DMS114 treated with DMSO at 0.1 percent for 48 hours (cell line): ENCODE measurements around the gene SCGB3A1.

Experiments
- DNase-seq: peaks from one replicate; lab custom pipeline; 2025; ENCODE audit not compliant: unreplicated experiment; lab: John Stamatoyannopoulos, UW

Gene SCGB3A1, protein sequence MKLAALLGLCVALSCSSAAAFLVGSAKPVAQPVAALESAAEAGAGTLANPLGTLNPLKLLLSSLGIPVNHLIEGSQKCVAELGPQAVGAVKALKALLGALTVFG

DNA sequence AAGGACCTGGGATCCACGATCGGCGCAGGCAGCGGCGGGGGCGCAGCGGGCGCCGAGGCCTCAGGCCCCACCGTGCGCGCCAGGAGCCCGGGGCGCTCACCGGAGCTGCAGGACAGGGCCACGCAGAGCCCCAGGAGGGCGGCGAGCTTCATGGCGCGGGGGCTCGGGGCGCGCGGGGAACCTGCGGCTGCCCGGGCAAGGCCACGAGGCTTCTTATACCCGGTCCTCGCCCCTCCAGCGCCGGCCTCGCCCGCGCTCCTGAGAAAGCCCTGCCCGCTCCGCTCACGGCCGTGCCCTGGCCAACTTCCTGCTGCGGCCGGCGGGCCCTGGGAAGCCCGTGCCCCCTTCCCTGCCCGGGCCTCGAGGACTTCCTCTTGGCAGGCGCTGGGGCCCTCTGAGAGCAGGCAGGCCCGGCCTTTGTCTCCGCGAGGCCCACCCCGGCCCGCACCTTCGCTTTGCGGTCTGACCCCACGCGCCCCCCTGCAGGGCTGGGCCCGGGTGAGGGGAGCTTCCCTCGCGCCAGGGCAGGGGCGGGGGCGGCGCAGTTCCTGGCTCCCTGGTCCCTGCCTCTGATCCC is at the start of gene SCGB3A1:
Gene SCGB3A1, minus strand, starts transcription at position 189 of the 577 bp plus-strand sequence. Its CDS starts 37 bp downstream, at position 152.
- DNase-seq = no peak

DNA sequence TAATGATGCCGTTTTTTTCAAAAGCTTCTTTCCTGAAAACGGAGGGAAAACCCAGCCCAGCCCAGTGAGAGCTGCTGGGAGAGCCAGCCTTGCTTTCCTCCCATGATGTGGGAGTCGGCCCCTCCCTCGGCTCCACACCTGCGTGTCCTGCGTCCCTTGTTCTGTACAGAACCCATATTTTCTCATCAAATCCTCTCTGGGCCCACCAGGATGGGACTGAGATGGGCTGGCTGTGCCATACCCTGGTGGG is 49.2 kb upstream of the SCGB3A1 start:
- DNase-seq = no peak

DNA sequence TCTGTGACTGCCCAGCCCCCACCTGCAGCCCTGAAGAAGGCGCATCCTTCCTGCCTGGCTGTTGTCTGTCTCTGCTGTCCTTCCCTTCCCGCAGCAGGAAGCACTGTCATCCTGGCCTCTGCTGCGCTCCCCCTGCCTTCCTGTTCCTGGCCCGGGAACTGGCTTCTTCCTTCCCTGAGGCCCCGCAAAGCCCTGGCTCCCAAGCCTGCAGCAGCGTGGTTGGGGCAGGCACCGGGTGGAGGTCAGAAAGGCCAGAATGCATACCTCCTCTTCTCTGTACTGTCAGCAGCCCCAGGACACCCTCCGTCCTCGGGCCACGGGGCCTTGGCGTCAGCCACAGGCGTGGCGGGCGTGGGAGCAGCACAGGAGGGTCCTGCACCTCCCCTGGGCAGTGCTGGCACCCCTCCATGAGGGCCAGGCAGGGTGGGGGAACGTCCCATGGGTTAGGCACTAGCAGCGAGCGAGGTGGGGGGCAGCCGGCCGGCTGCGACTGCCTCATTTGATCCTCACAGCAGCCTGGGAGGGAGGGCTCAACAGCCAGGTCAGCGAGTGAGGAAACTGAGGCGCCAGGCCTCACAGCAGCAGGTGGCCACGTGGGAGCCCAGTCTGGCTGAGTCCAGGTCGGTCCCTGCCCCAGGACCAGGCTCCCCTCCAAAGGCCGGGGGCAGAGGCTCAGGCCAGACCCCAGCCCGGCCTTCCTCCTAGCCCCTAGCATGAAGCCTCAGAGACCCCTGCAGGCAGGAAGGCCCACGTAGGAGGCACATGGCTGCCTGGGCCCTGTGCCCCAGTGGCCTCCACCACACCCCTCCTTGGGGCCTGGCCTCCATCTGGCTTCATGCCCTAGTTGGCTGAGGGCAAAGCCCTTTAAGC is 48.7 kb upstream of the SCGB3A1 start:
- no peak for DNase-seq

DNA sequence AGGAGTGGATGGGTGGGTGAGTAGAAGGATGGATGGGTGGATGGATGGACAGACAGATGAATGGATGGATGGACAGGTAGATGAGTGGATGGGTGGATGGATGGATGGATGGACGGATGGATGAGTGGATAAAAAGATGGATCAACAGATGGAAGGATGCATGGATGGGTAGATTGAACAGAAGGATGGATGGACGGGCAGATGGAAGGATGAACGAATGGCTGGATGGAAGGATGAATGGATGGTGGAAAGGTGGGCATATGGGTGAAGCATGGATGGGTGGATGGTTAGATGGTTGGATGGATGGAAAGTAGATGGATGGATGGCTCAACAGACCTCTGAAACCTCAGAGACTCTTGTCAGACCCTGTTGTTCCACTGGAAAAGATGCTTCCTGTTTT is 48.0 kb upstream of the SCGB3A1 start:
- DNase-seq = no peak

DNA sequence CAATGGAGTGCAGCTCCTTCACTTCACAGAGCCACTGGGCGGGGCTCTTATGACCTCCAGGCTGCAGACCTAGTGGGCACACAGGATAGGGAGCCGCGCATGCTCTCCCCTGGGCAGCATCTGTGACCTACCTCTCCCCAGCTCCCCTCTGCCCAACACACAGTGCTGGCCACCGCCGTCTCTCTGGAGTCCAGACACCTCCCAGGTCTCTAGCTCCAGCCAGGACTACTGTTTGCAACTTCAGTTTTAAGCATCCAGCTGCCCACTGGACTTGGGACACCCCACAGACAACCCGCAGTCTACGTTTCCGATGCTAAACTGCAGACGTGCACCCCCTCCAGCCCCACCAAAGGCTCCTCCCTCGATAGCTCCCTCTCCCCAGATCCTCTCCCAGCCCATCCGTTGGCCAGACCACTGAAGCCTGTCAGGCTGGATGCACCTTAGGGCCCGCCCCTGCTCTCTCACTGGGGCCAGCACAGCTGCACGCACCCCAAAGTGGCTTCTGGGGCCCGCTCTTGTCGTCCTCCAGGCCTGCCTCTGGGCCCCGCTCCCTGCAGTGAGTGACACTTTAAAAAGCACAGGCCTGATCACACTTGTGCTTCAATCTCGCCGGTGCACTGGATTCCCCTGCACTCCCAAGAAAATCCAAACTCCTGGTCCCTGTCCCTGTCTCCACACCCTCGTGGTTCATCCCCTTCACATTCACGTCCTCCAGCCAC is 46.8 kb upstream of the SCGB3A1 start:
- no peak for DNase-seq

DNA sequence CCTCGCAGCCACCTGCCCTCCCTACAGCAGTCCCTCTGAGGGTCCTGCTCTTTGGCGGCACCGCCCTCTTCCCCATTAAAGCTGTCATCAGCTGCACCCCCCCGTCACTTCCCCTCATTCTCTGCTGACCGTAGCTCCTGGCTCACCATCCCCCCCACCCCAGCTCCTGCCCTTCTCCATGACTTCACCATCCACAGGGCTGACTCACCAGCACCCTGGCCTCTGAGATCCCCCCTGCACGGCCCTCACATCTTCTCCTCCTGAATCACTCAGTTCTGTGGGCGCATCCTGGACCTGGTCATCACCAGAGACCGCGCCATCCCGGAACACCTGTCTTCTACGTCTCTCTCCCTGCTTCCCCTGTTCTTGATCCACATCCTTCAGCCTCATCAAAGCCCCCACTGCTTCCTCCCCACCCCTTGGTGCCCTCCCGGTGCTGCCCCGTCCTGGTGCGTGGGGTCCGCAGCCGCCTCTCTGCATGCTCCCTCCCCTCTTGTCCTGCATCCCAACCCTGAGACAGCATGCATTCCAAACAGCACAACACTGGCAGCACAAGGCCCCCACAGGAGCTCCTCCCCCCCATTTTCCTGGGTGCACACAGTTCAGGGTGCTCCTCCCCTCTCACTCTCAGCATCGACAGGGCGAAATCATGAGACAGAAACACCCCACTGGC is 45.2 kb upstream of the SCGB3A1 start:
- no peak for DNase-seq

DNA sequence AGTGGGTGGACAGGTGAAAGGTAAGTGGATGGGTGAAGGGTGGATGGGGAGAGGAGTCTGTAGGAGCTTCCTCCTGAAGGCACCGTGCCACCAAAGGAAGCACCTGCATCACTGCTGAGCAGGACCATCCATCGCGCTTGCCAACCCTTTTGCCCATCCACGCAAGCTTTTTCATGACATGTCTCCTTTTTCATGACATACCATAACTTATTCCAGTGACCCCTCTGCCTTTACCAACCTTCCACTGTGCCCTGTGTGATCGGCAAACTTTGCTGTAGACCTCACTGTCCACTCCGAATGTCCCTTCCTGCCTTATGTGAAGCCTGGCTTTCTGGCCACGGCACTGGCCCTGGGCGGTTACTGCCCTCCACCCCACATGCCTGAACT is 44.7 kb upstream of the SCGB3A1 start:
- no peak for DNase-seq

DNA sequence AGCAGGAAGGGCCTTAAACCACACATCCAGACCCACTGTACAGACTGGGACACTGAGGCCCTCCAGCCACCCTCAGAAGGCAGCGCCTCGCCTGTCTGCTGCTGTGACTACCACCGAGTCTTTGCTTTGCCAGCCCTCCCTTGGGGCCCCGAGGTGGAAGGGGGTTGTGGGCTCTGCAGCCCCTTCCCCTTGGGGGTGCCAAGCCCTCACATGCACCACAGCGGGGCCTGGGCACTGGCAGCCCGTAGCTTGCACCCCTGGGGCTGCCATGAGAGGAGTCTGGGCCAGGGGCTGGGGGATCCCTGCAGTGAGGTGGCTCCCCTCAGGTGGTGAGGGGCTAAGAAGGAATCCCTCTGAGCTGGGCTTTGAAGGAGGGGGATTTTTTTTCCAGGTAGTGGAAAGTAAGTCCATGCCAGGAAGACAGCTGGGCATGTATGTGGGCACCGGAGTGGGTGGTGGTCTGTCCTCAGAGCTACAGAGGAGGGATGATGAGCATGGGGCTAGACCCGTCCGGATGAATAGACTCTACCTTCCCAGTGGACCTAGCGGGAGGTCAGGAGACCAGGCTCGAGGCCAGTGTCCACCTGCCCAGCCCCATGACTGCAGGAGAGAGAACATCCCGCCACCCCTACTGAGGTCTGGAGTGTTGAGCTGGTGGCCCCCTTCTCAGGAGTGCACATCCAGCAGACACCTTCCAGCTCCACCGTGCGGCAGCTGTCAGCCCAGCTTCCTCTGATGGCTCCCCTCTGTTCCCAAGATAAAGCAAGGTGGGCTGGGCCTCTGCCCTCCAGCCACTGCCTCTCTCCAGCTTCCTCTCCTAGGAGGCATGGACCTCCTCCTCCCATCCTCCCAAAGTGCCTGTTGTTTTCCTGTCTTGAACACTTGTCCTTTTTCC is 42.2 kb upstream of the SCGB3A1 start:
- no peak for DNase-seq

DNA sequence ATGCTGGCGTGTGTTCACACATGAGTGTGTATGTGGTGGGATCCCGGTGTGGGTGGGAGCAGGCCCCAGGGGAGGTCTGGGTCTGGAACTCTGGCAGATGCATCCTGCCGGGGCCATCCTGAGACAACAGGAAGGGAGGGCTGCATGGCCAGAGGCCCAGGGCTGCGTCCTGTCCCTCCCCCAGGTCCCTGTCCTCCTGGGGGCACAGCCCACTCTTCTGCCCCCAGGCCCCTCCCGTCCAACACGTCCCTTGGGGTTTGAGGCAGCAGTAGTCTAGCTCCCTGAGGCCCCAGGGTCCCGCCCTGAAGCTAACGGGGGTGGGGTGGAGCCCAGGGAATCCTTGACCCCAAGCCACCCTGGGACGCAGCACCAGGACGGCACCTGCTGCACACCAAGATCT is 41.5 kb upstream of the SCGB3A1 start:
- no peak for DNase-seq

DNA sequence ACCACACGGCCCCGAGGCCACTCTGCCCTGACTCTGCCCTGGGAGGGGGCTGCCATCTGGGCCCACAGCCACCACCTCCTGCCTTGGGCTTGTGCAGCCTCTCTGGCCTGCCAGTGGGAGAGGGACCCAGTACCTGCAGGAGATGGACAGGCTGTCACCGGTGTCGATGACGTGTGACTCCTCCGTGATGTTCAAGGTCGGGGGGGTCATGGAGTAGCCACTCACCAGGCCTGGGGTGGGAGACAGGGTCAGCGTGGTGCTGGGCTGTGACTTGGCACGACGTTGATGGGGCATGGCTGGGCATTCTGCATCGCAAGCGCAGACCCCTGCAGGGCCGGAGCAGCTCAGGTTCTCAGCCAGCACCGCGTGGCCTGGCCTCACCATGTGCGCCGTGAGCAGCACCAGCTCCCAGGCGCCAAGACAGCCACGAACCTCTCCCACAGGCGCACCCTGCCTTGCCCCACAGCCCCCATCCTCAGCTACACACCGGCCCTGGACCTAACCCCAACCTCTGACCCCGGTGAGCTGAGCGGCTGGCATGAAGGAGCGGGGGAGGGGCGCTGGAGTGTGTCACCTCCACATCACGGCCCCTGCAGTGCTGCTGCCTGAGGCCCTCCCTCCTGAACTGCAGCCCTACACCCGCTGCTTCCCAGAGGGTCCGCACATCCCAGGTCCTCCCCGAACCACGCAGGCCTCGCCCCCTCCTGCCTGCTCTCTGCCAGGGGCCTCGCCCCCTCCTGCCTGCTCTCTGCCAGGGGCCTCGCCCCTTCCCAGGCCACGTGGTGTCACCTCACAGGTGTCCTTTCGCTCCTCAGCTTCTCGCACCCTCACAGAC is 40.5 kb upstream of the SCGB3A1 start:
- DNase-seq = peak; percentile 34

DNA sequence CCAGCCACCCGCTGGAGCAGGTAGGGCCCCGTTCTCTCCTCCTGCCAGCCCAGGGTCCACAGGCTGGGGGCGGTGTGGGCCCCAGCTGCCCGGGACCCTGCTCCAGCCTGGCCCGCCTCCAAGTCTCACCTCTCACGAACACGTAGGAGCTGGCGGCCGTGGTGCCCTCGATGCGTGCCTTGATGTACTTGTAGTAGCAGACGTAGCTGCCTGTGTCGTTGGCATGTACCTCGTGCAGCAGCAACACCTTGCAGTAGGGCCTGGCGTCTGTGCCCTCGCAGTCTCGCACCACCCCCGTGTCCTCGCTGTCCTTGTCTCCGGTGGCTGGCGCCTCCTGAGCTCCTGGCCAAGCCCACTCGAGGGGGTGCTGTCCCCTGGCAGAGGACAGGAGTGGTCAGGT is 39.1 kb upstream of the SCGB3A1 start:
- DNase-seq = no peak

DNA sequence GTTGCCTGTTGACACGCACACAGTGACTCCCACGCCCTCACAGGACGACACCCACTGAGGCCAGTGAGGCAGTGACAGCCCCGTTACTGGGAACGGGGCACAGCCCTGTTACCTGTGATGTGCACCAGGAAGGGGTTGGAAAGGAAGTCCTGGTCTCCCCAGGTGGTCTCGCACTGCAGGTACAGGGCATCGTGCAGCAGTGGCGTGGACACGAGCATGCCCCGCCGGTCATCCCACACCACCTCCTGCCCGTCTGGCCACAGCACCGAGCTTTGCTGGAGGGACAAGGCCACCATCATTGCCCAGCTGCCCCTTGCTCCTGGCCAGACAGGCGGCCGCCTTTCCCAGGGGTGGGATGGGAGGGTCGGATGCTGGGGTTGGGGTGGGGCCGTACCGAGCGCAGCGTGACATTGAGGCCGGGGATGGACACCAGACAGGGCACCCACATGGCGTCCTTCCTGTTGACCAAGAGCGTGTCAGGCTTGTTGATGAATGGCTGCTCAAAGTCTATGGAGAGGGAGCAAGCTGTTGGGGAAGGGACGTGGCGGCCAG is 38.6 kb upstream of the SCGB3A1 start:
- DNase-seq = no peak

DNA sequence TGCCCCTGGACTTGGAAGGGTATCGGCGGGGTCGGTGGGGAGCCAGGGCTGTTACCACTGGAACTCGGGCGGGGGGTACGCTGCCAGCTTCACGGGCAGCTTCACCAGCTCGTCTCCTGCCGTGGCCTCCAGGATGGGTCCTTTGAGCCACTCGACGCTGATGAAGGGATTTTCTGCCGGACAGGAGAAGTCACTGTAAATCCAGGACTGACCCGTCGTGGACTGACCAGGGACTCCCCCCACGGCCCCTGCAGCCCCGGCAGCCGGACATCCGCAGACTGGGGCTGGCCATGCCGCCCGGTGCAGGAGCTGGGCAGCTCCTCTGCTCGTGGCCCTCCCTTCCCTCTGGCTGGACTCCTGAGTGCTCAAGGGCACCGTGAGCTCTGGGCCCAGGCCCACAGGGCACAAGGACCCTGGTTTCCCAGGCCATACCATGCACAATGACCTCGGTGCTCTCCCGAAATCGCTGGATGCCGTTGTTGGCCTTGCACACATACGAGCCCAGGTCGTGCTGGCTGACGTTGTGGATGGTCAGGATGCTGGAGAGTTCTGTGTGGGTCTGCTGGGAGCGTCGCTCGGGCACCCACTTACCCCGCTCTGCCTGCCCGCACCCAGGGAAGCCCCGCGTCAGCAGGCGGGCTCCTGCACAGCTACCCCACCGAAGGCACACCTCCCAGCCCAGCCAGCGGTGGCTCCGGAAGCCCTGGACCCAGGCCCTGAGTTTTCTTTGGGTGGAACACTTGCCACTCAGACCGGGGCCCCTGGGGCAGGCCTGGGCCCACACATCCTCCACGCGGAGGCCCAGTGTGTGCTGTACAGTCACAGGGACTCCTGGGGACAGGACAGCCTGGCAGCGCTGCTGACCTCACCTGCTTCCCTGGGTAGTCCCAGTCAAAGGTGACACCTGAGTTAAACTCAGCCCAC is 37.8 kb upstream of the SCGB3A1 start:
- DNase-seq = no peak

DNA sequence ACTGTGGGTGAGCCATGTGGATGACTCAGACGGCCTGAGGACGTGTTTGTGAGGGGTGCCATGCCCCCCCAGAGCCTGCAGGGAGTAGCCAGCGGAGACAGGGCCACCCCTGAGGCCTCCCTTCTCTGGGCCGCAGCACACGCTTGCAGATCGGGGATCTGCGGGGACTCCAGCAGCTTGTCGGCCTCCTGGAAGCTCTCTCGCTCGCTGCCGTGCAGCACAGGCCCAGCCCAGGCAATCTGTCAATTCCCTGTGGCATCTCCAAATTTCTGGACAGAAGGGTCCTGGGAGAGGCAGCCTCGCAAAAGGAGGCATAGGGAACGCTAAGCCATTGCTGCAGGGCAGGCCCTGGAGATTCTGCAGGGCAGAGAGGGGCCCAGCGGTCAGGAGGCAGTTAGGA is 36.9 kb upstream of the SCGB3A1 start:
- no peak for DNase-seq

DNA sequence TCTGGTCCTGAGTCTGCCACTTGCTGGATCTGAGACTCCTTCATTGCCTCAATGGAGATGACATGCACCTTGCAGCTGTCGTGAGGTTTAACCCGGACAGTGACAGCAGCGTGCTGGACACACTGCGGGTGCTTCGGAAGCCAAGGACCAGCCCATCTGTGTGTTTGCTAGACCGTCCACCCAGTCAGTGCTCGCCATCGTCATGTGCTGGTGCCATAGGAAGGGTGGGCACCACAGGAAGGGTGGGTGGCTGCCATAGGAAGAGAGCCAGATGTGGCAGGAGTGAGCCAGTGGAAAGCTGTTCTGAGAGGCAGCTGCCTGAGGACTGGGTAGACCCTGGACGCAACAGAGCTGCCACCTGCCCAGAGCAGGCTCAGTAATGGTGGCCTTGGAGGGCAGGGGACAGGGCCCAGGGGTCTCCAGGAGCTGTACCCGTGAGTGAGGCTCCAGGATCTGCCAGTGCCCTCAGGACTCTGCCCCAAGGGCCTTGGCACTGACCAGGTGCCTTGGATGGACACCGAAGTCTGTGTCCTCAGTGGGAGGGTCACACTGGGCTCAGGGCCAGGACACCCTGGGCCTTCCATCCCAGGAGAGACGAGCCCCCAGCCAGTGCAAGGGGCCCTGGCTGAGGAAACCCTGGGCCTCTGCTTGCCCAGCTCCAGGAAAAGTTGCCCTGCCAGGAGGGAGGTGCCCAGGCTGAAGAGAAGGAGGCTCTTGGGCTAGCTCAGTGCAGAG is 36.3 kb upstream of the SCGB3A1 start:
- no peak for DNase-seq

DNA sequence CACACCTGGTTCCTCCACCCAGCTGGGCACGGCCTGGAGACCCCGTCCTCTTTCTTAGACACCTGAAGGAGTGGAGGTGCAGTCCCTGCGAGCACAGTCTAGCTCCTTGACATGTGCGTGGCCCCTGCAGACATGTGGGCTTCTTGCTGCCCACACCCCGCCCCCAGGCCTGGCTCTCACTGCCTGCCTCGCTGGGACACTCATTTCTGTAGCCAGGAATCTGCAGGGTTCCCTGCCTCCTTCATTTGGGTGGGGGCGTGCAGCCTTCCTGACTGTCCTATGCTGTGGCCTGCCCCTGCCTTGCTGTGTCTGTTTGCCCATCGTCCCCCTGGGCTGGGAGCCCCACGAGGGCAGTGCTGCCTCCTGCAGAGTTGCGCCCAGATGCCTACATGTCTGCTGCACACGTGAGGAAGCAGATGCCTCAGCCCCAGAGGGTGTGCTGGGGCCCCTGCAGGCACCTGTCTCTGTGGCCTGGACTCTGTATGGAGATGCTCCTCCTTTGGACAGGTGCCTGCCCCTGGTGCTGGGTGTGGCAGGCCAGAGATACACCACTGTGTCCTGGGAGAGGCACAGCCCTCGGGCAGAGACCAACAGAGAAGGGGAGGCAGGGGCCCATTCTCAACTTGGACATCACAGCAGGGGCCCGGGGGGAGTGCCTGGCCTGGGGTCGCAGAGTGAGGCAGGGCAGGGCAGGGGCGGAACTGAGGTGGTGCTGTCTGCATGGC is 35.5 kb upstream of the SCGB3A1 start:
- no peak for DNase-seq
